M059J (cell line): ENCODE data around the gene SUGCT. TPM values are rescaled to one million over a fixed set of nuclear protein-coding genes. Genes with fewer than 3 reads are reported as not detected.
"Not testable (repeated sequence)": the region's sequence is repeated elsewhere in the genome, so short reads cannot be mapped to it uniquely, and the experiment has no call there.

Experiments used
- DNase-seq: peaks from one replicate; pipeline ENCODE4 v3.0.0-alpha.2; 2012; ENCODE audit warnings: low read depth
- total RNA-seq: library from RNA; depleted of rRNA; stranded (reverse); fragments of >200 nt; shearing (Covaris generic); gene quantifications from 2 replicates; pipeline ENCODE4 v1.2.3, GENCODE V29; 2014

SUGCT gene
- total RNA-seq, 1 experiment from 2014 or later, result 5.6 TPM

- peak; percentile 85 for DNase-seq
These were observed 66.0 kb downstream of the SUGCT start for GRCh38 chr7:40200791-40201190.

- no peak for DNase-seq
These were observed 68.0 kb downstream of the SUGCT start for GRCh38 chr7:40202851-40203250.

GRCh38 chr7:40204581-40204980 lies 69.8 kb downstream of the SUGCT start:
- no peak for DNase-seq

- DNase-seq, result no peak
These were observed 71.2 kb downstream of the SUGCT start for GRCh38 chr7:40205992-40206391.

GRCh38 chr7:40211276-40212003 lies 76.6 kb downstream of the SUGCT start:
- peak; percentile 51 for DNase-seq

GRCh38 chr7:40213291-40213690 lies 78.5 kb downstream of the SUGCT start:
- no peak for DNase-seq

- no peak for DNase-seq
These were observed 79.1 kb downstream of the SUGCT start for GRCh38 chr7:40213856-40214255.

- DNase-seq, result not testable (repeated sequence)
These were observed 83.8 kb downstream of the SUGCT start for GRCh38 chr7:40218612-40219011.

GRCh38 chr7:40219917-40220316 lies 85.1 kb downstream of the SUGCT start:
- peak; percentile 86 for DNase-seq

- DNase-seq, result peak; percentile 78
These were observed 85.7 kb downstream of the SUGCT start for GRCh38 chr7:40220421-40220911.

GRCh38 chr7:40221836-40222235 lies 87.0 kb downstream of the SUGCT start:
- peak; percentile 96 for DNase-seq

- DNase-seq, result no peak
These were observed 88.8 kb downstream of the SUGCT start for GRCh38 chr7:40223451-40224127.

GRCh38 chr7:40230101-40230500 lies 95.3 kb downstream of the SUGCT start:
- DNase-seq, result no peak

GRCh38 chr7:40231796-40232195 lies 97.0 kb downstream of the SUGCT start:
- no peak for DNase-seq

GRCh38 chr7:40232242-40232893 lies 97.6 kb downstream of the SUGCT start:
- peak; percentile 78 for DNase-seq

GRCh38 chr7:40234046-40234445 lies 99.2 kb downstream of the SUGCT start:
- no peak for DNase-seq

GRCh38 chr7:40234666-40235065 lies 99.9 kb downstream of the SUGCT start:
- DNase-seq, result no peak

GRCh38 chr7:40237731-40238130 lies 102.9 kb downstream of the SUGCT start:
- DNase-seq, result no peak

GRCh38 chr7:40239755-40240303 lies 105.0 kb downstream of the SUGCT start:
- DNase-seq, result no peak

- DNase-seq, result no peak
These were observed 108.3 kb downstream of the SUGCT start for GRCh38 chr7:40243076-40243475.

- no peak for DNase-seq
These were observed 109.4 kb downstream of the SUGCT start for GRCh38 chr7:40244226-40244625.

- no peak for DNase-seq
These were observed 113.9 kb downstream of the SUGCT start for GRCh38 chr7:40248681-40249080.
